SH-SY5Y (cell line): ENCODE measurements around the gene CHURC1.

ENCODE experiments used
- GATA2 ChIP-seq: IDR thresholded peaks from 2 replicates; pipeline ENCODE4 v1.6.1; 2011; ENCODE audit warnings: mild to moderate bottlenecking, low read depth, low read length
- GATA3 ChIP-seq: IDR thresholded peaks from 2 replicates; pipeline ENCODE4 v1.6.1; 2011; ENCODE audit warnings: low read depth, mild to moderate bottlenecking, low read length, moderate library complexity

DNA sequence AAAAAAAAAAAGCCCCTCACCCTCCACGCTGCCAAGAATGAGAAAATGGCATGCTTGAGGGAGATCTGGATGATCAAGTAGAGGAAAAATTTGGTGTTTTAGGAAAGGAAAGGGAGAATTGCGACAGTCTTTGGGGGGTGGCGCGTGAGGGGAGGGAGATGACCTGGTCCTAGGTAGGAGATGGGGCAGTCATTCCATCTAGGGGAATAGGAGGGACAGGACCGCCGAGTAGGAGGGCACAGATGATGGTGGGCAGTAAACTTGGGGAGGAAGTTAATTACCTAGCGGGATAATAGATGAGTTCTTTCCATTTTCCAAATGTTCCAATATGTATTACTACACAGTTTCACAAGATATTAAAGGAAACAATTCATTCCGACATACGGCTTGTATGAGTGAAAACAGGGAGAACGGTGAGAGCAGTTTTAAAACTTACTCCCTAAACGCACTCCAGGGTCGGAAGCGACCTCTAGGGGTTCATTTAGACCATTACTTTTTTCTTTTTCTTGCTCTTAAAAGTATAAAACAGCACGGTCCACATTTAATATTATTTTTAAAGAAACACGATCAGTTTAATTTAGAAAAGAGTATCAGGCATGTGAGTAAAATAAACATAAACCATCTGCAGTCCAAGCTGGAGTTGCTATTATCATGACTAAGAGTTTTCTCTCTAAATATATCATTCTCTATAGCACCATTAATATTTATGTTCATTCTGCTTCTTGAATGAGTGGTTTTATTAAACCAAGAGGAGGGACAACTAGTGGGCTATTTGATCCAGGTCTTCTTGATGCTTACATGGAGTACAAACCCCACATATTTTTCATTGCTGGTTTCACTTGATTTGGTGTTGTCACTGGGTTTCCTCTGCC lies 69.4 kb downstream of the CHURC1 start:
- TF ChIP-seq GATA2: no peak
- no peak for TF ChIP-seq GATA3
